ENCODE measurements around the gene PRKG1. TPM values are rescaled to one million over a fixed set of nuclear protein-coding genes. Genes with fewer than 3 reads are reported as not detected.

PRKG1 gene
- total RNA-seq, 8 experiments from 2014 or later: 5.6 to 40.7 (median 6.6) TPM

DNA sequence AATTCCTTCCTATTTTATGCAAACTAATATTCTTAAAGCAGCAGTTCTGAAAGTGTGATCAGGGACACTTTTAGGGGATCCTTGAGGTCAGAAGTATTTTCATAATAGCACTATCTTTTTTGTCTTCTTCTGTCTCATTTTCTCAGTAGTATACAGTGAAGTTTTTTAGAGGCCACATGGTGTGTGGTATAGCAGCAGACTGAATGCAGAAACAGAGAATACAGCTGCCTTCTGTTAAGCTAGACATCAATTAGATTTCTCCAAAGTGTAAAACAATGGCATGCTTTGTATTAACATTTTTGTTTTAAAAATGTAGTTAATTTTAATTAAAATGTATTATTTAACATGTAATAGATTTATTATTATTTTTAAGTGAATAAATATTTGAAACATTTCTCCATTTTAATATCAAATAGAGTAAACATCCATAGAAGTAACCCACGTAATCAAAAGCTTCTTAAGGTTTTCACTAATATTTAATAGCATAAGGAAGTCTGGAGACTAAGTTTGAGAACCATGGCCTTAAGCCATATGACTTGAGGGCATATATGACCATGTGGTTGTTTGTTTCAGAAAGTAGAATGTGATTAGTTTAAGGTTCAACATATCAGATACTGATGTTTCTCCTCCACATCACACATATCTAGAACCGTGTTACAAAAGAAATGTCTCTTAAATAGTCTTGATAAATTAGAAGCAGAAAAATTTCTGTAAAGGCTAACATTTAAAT, 94.0 kb downstream of the PRKG1 start:
- Histone ChIP-seq H3K4me3 (no peak overlapping the region), H3K4me1 (replicated peaks in 1 of 2) (peaks cover 0 to 3% of the 10 kb centered on the region in 2 donors), H3K27ac (no peak overlapping the region)
- WGBS, 10 experiments: 50 to 100% (median 85%) methylated on average over 1 to 2 of the region's 2 CpGs; no CpG with 5 or more reads in 2 of the 10 experiments
- no peak for ATAC-seq (replicated peaks in 6 of 8)
- in situ Hi-C loops (cut with MboI; ENCODE audit: low pct_unique_long_range_greater_than_20kb in 2 of 9, low sequenced_read_pairs in 9 of 9, unreplicated experiment in 9 of 9): no loop called here

DNA sequence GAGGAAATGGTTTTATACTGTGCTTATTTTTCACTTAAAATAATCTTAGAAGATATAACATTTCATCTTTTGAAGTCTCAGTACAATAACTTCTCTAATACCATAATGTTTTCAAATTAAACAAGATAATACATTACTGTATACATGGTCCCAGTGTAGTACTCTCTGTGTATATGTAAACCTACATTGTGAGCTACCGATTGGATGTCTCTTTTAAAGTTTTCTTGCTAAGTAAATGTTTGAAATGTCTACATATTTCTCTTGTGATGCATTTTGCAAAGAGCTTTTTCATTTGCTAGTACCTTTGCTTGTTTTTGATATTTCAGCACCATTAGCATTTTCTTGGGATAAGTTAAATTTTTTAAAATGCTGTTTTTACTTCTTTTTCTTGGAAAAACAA, 94.8 kb downstream of the PRKG1 start:
- ATAC-seq (replicated peaks in 6 of 8): no peak
- H3K4me3 ChIP-seq: no peak overlapping the region
- WGBS, 10 experiments: 60 to 100% (median 100%) methylated on average over 1 of the region's 1 CpG
- no peak overlapping the region for H3K27ac ChIP-seq
- in situ Hi-C loops (cut with MboI; ENCODE audit: low pct_unique_long_range_greater_than_20kb in 2 of 9, low sequenced_read_pairs in 9 of 9, unreplicated experiment in 9 of 9): no loop called here
- H3K4me1 ChIP-seq (replicated peaks in 1 of 2): peaks cover 0 to 3% of the 10 kb centered on the region in 2 donors

DNA sequence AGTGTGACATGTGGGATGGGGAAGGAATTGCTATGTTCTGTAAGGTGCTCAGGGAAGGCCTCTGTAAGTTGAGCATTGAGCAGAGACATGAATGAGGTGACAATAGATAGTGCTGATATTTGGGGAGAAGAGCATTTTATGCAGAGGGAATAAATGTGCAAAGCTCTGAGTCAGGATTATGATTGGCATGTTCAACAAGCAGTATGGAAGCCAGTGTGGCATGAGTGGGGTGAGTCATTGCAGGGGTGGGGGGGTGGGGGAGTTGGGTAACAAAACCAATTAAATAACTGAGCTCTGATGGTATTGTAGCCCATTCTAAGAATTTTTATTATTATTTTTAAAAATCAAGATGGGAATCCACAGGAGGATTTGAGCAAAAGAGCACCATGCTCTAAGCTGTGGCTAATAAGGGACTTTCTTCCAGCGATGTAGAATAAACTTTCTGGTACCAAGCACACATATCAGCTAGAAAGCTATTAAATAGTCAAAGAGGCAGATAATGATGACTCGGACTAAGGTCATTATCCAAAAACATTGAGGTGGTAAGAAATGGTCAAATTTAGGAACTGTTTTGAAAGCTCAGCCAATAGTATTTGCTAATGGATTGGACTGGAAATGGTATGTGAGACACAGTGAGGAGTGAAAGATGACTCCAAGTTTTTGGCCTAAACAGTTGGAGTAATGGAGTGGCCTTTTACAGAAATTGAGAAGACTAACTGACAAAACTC, 96.4 kb downstream of the PRKG1 start:
- peaks cover 0 to 3% of the 10 kb centered on the region in 2 donors for H3K4me1 ChIP-seq (replicated peaks in 1 of 2)
- WGBS, 10 experiments: 50 to 100% (median 100%) methylated on average over 1 to 2 of the region's 2 CpGs; no CpG with 5 or more reads in 3 of the 10 experiments
- H3K27ac ChIP-seq: no peak overlapping the region
- in situ Hi-C loops (cut with MboI; ENCODE audit: low pct_unique_long_range_greater_than_20kb in 2 of 9, low sequenced_read_pairs in 9 of 9, unreplicated experiment in 9 of 9): no loop called here
- H3K4me3 ChIP-seq: no peak overlapping the region
- no peak for ATAC-seq (replicated peaks in 6 of 8)

DNA sequence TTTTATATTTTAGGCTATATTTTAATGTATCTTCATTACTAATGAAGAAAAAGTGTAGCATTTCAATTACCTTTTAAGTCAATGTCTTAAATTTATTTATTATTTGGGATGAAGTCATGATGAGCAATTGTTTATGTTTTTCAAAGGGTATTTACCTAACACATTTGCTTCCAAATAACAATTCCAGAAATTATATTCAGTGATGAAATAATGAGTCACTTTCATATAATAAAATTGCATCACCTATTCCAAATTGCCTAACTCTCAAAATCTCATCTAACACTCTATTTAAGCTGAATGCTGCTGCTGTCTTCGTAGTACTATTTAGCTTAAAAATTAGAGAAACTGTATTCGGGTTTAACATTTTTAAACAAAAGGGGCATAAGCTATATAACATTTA, 97.7 kb downstream of the PRKG1 start:
- no peak overlapping the region for H3K27ac ChIP-seq
- ATAC-seq (replicated peaks in 6 of 8): no peak
- no peak overlapping the region for H3K4me3 ChIP-seq
- 22 to 100% (median 94%) methylated on average over 2 of the region's 2 CpGs; no CpG with 5 or more reads in 1 of the 10 experiments for WGBS, 10 experiments
- in situ Hi-C loops (cut with MboI; ENCODE audit: low pct_unique_long_range_greater_than_20kb in 2 of 9, low sequenced_read_pairs in 9 of 9, unreplicated experiment in 9 of 9): no loop called here
- H3K4me1 ChIP-seq (replicated peaks in 1 of 2): peaks cover 0 to 3% of the 10 kb centered on the region in 2 donors

DNA sequence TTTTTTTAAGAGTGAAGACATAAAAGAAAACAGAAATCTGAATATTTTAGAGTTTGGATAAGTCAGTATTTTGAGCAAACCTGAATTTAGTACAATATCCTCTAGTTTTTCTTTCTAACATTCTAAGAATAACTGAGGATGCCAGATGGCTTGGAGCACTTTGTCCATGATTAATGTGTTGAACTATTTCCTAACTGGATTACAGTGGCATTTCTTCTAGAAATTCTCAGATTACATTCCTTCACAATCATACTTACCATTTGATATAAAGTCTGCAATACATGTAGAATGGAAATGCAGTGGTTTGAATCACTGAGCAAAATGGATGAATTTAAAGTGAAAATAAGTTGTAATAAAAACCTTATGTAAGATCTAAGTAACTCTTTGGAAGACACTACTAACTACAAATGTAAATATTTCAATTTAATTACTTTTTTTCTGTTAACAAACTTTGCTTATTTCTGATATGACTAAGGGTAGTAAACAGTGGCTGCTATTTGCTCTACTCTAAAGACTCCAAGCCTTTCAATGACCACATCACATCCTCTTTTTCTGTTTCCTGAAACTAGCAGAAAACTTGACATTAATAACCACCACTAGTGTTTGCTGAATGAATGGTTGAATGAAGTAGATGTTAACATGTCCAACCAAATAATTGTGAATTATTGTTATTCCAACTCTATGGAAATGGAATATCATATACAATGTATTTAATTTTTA, 102.8 kb downstream of the PRKG1 start:
- in situ Hi-C loops (cut with MboI; ENCODE audit: low pct_unique_long_range_greater_than_20kb in 2 of 9, low sequenced_read_pairs in 9 of 9, unreplicated experiment in 9 of 9): no loop called here
- H3K4me1 ChIP-seq (replicated peaks in 1 of 2): no peaks in the 10 kb centered on the region
- ATAC-seq (replicated peaks in 6 of 8): no peak
- no peak overlapping the region for H3K27ac ChIP-seq
- H3K4me3 ChIP-seq: no peak overlapping the region

DNA sequence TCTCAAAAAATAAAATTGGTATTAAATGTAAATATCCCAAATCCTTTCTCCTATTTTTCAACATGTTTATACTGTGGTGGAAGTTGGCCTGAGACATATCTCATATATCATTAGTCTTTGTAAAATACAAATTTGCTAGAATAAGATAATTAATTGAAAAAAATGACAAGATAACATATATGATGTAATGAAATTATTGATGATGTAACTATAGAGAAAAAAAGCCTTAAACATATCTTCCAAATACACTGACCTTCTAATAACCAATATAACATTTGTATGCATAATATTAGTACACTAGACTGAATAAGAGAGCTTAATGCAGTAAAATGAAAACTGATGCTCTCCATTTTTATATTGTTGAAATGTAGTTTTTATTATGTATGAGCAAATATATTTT, 104.3 kb downstream of the PRKG1 start:
- no peak overlapping the region for H3K27ac ChIP-seq
- ATAC-seq (replicated peaks in 6 of 8): no peak
- in situ Hi-C loops (cut with MboI; ENCODE audit: low pct_unique_long_range_greater_than_20kb in 2 of 9, low sequenced_read_pairs in 9 of 9, unreplicated experiment in 9 of 9): no loop called here
- no peaks in the 10 kb centered on the region for H3K4me1 ChIP-seq (replicated peaks in 1 of 2)
- H3K4me3 ChIP-seq: no peak overlapping the region

DNA sequence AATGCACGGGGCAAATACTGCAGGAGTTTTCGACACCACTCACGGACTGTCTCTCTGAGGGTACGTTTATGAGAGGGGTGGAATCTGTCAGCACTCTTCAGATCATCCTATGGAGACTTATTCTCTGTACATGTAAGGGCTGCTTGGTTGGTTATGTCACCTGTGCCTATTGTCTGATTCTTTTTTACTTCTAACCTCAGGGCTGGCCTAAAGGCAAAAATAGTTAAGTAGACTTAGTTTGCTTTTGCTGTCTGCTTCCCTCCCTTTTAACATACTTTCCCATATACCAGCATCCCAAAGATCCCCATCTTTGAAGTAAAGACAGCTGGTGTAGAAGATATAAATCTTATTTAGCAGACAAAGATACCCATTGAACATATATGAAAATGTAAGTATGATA, 105.9 kb downstream of the PRKG1 start:
- H3K4me3 ChIP-seq: no peak overlapping the region
- H3K4me1 ChIP-seq (replicated peaks in 1 of 2): no peaks in the 10 kb centered on the region
- in situ Hi-C loops (cut with MboI; ENCODE audit: low pct_unique_long_range_greater_than_20kb in 2 of 9, low sequenced_read_pairs in 9 of 9, unreplicated experiment in 9 of 9): no loop called here
- WGBS, 10 experiments: 40 to 100% (median 100%) methylated on average over 1 to 4 of the region's 4 CpGs; no CpG with 5 or more reads in 4 of the 10 experiments
- H3K27ac ChIP-seq: no peak overlapping the region
- ATAC-seq (replicated peaks in 6 of 8): no peak

DNA sequence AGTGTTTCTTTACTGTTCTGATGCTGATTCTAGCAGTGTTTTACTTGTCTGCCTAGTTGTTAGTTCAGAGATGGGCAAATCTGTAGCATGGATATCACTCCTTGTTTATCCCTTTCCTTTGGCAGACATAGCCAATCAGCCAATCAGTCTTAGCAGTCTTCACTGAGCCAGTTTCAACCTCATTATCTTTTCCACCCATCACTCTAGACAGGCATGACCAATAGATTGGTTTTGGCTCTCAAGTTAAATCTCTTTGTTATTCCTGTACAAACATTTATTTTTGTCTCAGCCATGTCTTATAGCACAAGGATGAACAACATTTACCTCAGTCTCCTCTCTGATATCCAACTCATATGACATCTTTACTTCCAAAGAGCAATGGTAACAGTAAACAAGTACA, 109.5 kb downstream of the PRKG1 start:
- Histone ChIP-seq H3K4me1 (replicated peaks in 1 of 2) (no peaks in the 10 kb centered on the region), H3K4me3 (no peak overlapping the region), H3K27ac (no peak overlapping the region)
- in situ Hi-C loops (cut with MboI; ENCODE audit: low pct_unique_long_range_greater_than_20kb in 2 of 9, low sequenced_read_pairs in 9 of 9, unreplicated experiment in 9 of 9): no loop called here
- no peak for ATAC-seq (replicated peaks in 6 of 8)

DNA sequence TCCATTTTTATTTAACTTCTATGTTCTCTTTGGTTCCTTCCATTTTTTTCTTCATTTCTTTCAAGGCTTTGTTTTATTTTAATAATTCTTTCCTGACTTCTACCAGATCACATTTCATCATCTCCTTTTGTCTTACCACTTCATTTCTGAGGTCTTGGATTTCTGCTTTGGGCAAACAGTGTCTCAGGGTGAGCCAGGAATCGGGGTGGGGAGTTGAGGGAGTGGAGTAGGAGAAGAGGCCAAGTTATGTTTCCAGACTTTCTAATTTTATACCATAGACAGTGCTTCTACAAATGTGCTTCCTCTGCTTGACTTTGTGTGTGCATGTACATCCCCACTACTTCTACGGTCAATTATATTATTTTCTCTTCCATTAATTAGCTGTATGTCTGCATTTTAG, 112.1 kb downstream of the PRKG1 start:
- Histone ChIP-seq H3K4me1 (replicated peaks in 1 of 2) (no peaks in the 10 kb centered on the region), H3K4me3 (no peak overlapping the region), H3K27ac (no peak overlapping the region)
- in situ Hi-C loops (cut with MboI; ENCODE audit: low pct_unique_long_range_greater_than_20kb in 2 of 9, low sequenced_read_pairs in 9 of 9, unreplicated experiment in 9 of 9): no loop called here
- ATAC-seq (replicated peaks in 6 of 8): no peak
- 45 to 100% (median 90%) methylated on average over 1 to 2 of the region's 2 CpGs; no CpG with 5 or more reads in 1 of the 10 experiments for WGBS, 10 experiments

DNA sequence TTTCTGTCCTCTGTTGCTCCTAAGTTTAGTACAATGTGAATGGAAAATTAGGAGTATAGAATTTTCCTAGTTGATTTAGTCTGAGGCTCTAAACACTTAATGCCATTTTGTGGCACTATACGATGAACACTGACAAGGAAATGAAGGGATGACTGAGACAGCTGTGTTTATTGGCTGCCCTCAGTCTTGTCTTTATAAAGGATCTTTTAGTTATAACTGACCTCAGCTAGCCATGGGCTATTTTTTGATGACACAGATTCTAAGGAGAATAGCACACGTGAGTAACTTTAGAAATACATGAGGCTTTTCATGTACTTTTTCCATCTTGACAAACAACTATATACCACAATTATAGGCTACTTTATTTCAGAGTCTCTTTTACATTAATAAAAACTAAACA, 113.7 kb downstream of the PRKG1 start:
- WGBS, 10 experiments: 33 to 100% (median 83%) methylated on average over 1 to 2 of the region's 2 CpGs; no CpG with 5 or more reads in 1 of the 10 experiments
- no peaks in the 10 kb centered on the region for H3K4me1 ChIP-seq (replicated peaks in 1 of 2)
- in situ Hi-C loops (cut with MboI; ENCODE audit: low pct_unique_long_range_greater_than_20kb in 2 of 9, low sequenced_read_pairs in 9 of 9, unreplicated experiment in 9 of 9): no loop called here
- no peak overlapping the region for H3K4me3 ChIP-seq
- no peak for ATAC-seq (replicated peaks in 6 of 8)
- H3K27ac ChIP-seq: no peak overlapping the region

DNA sequence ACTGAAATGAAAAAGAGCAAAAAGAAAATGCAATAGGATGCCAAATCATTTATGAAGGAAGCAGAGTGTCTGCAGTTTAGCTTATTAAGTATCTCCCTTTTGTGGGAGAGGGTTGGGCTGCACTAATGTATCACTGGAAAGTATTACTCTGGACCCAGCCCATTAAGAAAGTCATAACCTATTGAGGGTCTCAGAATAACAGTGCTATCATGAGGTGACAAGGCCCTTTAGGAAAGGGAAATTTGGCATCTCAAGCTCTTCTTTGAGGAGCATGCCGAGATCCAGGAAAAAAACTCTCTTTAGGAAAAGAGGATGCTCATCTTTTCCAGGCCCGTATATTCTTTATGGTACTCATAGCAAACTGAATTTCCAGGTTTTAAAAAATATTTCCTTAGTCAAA, 114.6 kb downstream of the PRKG1 start:
- ATAC-seq (replicated peaks in 6 of 8): no peak
- 76 to 100% (median 100%) methylated on average over 1 to 2 of the region's 2 CpGs; no CpG with 5 or more reads in 3 of the 10 experiments for WGBS, 10 experiments

DNA sequence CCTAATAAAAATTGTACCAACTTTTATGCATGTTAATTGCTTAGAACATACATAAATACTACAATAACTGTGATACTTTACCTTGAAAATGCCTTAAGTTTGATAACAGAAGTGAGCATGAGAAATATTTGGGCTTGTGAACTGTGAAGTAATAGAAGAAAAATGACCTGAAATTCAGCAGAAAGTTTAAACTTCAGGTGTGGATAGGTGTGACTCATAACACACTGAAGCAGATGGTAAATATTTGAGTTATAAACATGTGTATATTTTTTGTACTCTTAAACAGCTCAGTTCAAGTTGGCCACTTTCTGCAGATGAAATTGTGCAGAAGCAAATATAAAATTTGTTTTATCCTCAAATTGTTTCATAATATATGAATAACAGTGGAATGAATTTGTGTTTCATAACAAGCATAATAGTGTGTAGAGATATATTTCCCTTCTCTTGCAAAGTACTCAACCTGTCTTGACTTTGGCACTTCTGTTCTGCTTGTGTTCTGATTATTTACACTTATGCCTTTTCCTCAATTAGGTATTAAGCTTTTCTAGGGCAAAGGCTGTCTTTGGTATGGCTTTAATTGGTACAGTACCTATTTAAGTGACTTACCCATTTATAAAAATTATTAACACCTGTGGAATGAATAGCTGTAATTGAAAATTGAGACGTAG, 122.4 kb downstream of the PRKG1 start:
- no peak for ATAC-seq (replicated peaks in 6 of 8)
- Histone ChIP-seq H3K4me3 (no peak overlapping the region), H3K27ac (no peak overlapping the region), H3K4me1 (replicated peaks in 1 of 2) (no peaks in the 10 kb centered on the region)
- in situ Hi-C loops (cut with MboI; ENCODE audit: low pct_unique_long_range_greater_than_20kb in 2 of 9, low sequenced_read_pairs in 9 of 9, unreplicated experiment in 9 of 9): no loop called here
- 80 to 100% (median 100%) methylated on average over 1 of the region's 1 CpG; no CpG with 5 or more reads in 2 of the 10 experiments for WGBS, 10 experiments

More for the DNA sequence above, 114.6 kb downstream of the PRKG1 start:
- Histone ChIP-seq H3K27ac (no peak overlapping the region), H3K4me3 (no peak overlapping the region), H3K4me1 (replicated peaks in 1 of 2) (no peaks in the 10 kb centered on the region)
- in situ Hi-C loops (cut with MboI; ENCODE audit: low pct_unique_long_range_greater_than_20kb in 2 of 9, low sequenced_read_pairs in 9 of 9, unreplicated experiment in 9 of 9): no loop called here

DNA sequence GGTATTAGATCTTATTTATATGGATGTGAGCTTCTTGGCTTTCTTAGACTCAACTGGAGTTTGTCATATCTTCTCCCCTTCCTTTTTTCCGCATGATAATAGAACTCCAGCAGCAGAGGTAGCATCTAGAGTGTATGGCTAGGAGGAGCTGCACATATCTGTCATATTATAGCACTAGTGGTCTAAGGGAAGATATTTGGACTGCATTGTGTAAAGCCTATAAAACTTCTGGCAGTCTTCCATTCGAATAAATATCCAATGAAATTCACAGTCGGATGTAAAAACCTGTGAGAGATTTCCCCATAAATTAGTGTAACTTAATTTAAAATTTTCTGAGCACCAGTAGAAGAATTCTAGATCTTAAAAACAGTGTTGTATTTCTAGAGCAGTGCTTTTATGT, 123.9 kb downstream of the PRKG1 start:
- Histone ChIP-seq H3K4me1 (replicated peaks in 1 of 2) (no peaks in the 10 kb centered on the region), H3K4me3 (no peak overlapping the region), H3K27ac (no peak overlapping the region)
- ATAC-seq (replicated peaks in 6 of 8): no peak
- in situ Hi-C loops (cut with MboI; ENCODE audit: low pct_unique_long_range_greater_than_20kb in 2 of 9, low sequenced_read_pairs in 9 of 9, unreplicated experiment in 9 of 9): no loop called here
- 40 to 100% (median 80%) methylated on average over 1 to 3 of the region's 3 CpGs; no CpG with 5 or more reads in 1 of the 10 experiments for WGBS, 10 experiments
